Daoy (cell line): ENCODE results near the gene RHOV. TPM values are rescaled to one million over a fixed set of nuclear protein-coding genes. Genes with fewer than 3 reads are reported as not detected.
A peak's percentile ranks its signal among the peaks of the same experiment; 100 is the strongest.

Experiments
- DNase-seq: peaks from one replicate; pipeline ENCODE4 v3.0.0-alpha.2; 2015; ENCODE audit warnings: low read depth
- total RNA-seq: library from RNA; depleted of rRNA; stranded (reverse); fragments of >200 nt; shearing (Covaris generic); gene quantifications from 2 replicates; pipeline ENCODE4 v1.2.3, GENCODE V29; 2014

Gene RHOV
- total RNA-seq, 1 experiment from 2014 or later = 0.23 TPM

- DNase-seq = no peak
These were observed 30.6 kb upstream of the RHOV start for GRCh38 chr15:40904552-40905201.

- no peak for DNase-seq
These were observed 28.8 kb upstream of the RHOV start for GRCh38 chr15:40902605-40903561.

- no peak for DNase-seq
These were observed 27.0 kb upstream of the RHOV start for GRCh38 chr15:40901053-40901443.

GRCh38 chr15:40900256-40901052 lies 26.4 kb upstream of the RHOV start:
- no peak for DNase-seq

- DNase-seq = no peak
These were observed 25.6 kb upstream of the RHOV start for GRCh38 chr15:40899536-40900207.

- peak; percentile 77 for DNase-seq
These were observed 20.8 kb upstream of the RHOV start for GRCh38 chr15:40894681-40895448.

- DNase-seq = peak; percentile 98
These were observed 20.0 kb upstream of the RHOV start, which contains the start of gene VPS18 for GRCh38 chr15:40893733-40894680. Gene VPS18, plus strand, starts transcription at chr15:40894450. Its CDS starts 319 bp downstream, at chr15:40894769.

GRCh38 chr15:40893019-40893670 lies 19.1 kb upstream of the RHOV start:
- no peak for DNase-seq

GRCh38 chr15:40892447-40893012 lies 18.5 kb upstream of the RHOV start:
- DNase-seq = no peak

- peak; percentile 39 for DNase-seq
These were observed 17.9 kb upstream of the RHOV start for GRCh38 chr15:40891810-40892446.

GRCh38 chr15:40891138-40891537 lies 17.1 kb upstream of the RHOV start:
- no peak for DNase-seq

- DNase-seq = no peak
These were observed 15.1 kb upstream of the RHOV start for GRCh38 chr15:40889112-40889511.

- no peak for DNase-seq
These were observed 12.6 kb upstream of the RHOV start for GRCh38 chr15:40886586-40886985.

GRCh38 chr15:40881351-40881750 lies 7.3 kb upstream of the RHOV start:
- no peak for DNase-seq

GRCh38 chr15:40879609-40880008 lies 5.6 kb upstream of the RHOV start:
- no peak for DNase-seq

- DNase-seq = peak; percentile 71
These were observed 4.8 kb upstream of the RHOV start for GRCh38 chr15:40878785-40879184.

GRCh38 chr15:40877694-40878093 lies 3.7 kb upstream of the RHOV start:
- DNase-seq = no peak
